ENCODE results near the gene GNA14. TPM values are rescaled to one million over a fixed set of nuclear protein-coding genes. Genes with fewer than 3 reads are reported as not detected.

GNA14 gene
- total and polyA plus RNA-seq, 2 of the 8 experiments (the other 6 are each of a cell fraction or from before 2014, with no cell fraction given): 3.4 to 6.3 TPM

GRCh38 chr9:77648234-77649108, at the start of gene GNA14 (continued):
- no peak for TF ChIP-seq CHD7 (IDR thresholded peaks at IDR 0.05; ENCODE audit: insufficient replicate concordance, low read length)
- TF ChIP-seq POU5F1 (IDR thresholded peaks at IDR 0.05; ENCODE audit: low read depth, low read length): no peak
- TF ChIP-seq POLR2AphosphoS5 (IDR thresholded peaks at IDR 0.05; ENCODE audit: low read depth, low read length): no peak
- no peak for TF ChIP-seq CHD1 (IDR thresholded peaks at IDR 0.05; ENCODE audit: low read depth, low read length)
- no peak for TF ChIP-seq ZNF274 (IDR thresholded peaks at IDR 0.05; ENCODE audit: borderline replicate concordance, extremely low read depth, low read length)
- no peak for TF ChIP-seq E2F6 (IDR thresholded peaks at IDR 0.05)
- TF ChIP-seq RBBP5 (IDR thresholded peaks at IDR 0.05; ENCODE audit: borderline replicate concordance, low read depth, low read length): peak; percentile 54; the same call in 1 of the 2 replicates

Measured in H1 (cell line).